ENCODE measurements around the gene NKD1.
"Not testable (repeated sequence)": the region's sequence is repeated elsewhere in the genome, so short reads cannot be mapped to it uniquely, and the experiment has no call there.

The NKD1 gene

GRCh38 chr16:50548125-50548908 lies at the start of gene NKD1:
Gene NKD1 (plus strand): TSS chr16:50548396. CDS start chr16:50548554, 158 bp downstream.
- DNase-seq (ENCODE audit: low read depth in 3 of 3), result peak; percentile 34 to 69 (median 50)

DNA sequence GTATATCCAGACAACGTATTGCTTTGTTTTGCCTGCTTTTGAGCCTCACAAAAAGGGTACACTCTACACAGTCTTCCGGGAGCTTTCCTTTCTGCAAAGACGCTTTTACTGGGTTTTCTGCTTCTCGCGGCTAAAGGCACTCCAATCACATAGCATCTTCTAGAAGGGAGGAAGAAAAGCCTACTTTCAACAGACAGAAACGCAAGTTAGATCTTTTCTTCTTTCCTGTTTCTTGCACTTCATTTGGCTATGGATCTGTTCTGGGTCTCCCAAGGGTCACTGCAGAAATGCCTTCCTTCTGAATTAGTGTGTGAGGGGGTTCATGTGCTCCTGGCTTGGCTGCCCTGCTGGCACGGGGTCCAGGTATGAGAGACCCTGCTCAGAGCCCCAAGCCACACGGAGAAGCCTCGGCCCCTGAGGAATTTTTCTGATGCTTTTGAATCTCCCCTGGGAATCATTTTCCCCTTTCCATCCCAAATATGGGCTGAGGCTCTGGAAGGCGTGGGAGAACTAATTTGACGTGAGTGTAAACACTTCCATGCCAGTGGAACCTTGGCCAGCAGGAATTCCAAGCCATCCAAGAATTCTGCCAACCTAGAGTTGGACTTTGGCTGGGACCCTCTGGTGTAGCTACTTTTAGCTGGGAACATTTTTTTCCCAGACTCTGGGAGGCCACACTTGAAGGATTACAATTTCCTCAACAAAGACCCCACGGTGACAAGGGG lies 49.6 kb upstream of the NKD1 start:
- DNase-seq (ENCODE audit: low read depth in 3 of 3), result no peak

- DNase-seq (ENCODE audit: low read depth in 3 of 3), result no peak
Observed at GRCh38 chr16:50499254-50499653, 48.9 kb upstream of the NKD1 start.

- DNase-seq (ENCODE audit: low read depth in 3 of 3), result no peak
Observed at GRCh38 chr16:50500171-50500874, 47.9 kb upstream of the NKD1 start.

- no peak for DNase-seq (ENCODE audit: low read depth in 3 of 3)
Observed at GRCh38 chr16:50501251-50501650, 46.9 kb upstream of the NKD1 start.

GRCh38 chr16:50501986-50502615 lies 46.1 kb upstream of the NKD1 start:
- DNase-seq (ENCODE audit: low read depth in 3 of 3), result no peak

DNA sequence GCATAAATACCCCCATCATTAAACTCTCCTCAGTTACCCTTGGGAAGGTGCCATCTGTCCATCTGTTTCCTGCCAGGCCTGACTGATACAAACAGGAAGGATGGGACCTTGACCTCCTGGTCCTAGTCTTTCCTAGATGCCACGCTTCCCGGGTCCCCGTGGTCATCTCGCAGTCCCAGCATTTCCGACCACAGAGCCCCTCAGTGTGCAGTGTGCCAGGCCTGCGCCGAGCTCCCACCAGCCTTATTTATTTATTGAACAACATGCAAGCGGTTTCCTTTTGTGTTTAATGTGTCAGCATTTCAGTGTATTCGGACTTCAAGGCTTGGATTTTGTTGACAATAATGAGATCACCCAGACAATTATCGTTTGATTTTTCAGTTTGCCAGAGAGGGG lies 45.6 kb upstream of the NKD1 start:
- no peak for DNase-seq (ENCODE audit: low read depth in 3 of 3)

DNA sequence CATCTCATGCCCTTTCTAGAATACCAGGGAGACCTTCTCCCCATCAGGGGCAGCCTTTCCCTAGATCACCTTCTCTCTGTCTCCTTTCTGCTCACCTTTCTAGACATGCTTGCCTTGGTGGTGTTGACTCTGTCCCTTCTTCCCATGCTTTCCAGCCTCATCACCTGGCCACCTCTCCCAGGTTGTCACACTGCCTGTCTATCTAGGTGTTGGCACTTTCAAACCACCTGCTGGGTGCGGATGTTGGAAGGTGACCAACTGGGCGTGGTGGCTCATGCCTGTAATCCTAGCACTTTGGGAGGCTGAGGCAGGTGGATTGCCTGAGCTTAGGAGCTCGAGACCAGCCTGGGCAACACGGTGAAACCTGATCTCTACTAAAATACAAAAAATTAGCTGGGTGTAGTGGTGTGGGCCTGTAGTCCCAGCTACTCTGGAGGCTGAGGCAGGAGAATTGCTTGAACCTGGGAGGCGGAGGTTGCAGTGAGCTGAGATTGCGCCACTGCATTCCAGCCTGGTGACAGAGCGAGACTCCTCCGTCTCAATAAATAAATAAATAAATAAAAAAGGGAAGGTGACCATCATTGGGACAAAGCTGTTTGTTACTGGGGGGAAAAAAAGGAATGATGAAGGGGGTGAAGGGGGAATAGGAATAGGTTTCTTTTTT lies 44.2 kb upstream of the NKD1 start:
- DNase-seq (ENCODE audit: low read depth in 3 of 3), result not testable (repeated sequence)

GRCh38 chr16:50505115-50505514 lies 43.1 kb upstream of the NKD1 start:
- no peak for DNase-seq (ENCODE audit: low read depth in 3 of 3)

GRCh38 chr16:50505714-50506542 lies 42.3 kb upstream of the NKD1 start:
- DNase-seq (ENCODE audit: low read depth in 3 of 3), result no peak

DNA sequence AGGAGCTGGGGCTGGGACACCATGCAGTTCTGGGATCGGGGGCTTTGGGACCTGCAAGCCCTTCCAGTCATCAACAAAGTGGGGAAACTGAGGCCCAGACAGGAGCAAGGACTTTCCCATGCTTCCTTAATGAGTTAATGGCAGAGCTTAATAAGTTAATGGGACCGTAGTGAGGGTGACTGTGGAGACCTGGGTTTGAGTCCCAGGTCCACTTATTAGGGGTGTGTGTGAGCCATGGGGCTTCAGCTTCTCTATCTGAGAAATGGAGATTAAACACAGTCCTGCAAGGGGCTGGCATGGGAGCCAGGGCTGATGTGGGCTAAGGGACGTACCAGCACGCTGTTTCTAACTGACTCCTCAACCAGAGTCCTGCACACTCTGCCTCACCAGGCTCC lies 41.7 kb upstream of the NKD1 start:
- DNase-seq (ENCODE audit: low read depth in 3 of 3), result no peak

DNA sequence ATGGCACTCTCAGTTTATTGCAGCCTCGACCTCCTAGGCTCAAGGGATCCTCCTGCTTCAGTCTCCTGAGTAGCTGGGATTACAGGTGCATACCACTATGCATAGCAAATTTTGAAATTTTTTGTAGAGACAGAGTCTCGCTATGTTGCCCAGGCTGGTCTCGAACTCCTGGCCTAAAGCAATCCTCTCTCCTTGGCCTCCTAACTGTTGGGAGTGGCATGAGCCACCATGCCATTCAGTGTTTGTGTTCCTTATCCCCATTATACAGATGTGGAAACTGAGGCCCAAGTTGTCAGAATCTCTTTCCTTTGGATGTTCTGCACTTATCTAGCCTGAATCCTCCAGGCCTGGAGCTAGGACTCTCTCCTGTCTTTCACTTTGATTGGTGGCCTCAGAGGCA lies 40.8 kb upstream of the NKD1 start:
- no peak for DNase-seq (ENCODE audit: low read depth in 3 of 3)

GRCh38 chr16:50509521-50510341 lies 38.5 kb upstream of the NKD1 start:
- peak; percentile 5 to 20 (median 20) for DNase-seq (ENCODE audit: low read depth in 3 of 3)

GRCh38 chr16:50515218-50515617 lies 33.0 kb upstream of the NKD1 start:
- DNase-seq (ENCODE audit: low read depth in 3 of 3), result no peak

GRCh38 chr16:50516401-50516800 lies 31.8 kb upstream of the NKD1 start:
- DNase-seq (ENCODE audit: low read depth in 3 of 3), result no peak

DNA sequence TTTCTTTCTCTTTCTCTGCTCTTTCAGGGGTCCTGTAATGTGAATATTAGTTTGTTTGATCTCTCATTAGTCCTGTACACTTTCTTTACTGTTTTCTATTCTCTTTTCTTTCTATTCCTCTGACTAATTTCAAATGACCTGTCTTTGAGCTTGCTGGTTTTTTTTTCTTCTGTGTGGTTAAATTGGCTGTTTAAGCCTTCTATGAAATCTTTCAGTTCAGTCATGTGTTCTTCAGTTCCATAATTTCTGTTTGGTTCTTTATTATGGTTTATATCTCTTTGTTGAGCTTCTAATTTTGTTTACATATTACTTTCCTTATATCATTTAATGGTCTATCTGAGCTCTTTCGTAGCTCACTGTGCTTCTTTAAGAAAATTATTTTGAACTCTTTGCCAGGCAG lies 31.3 kb upstream of the NKD1 start:
- DNase-seq (ENCODE audit: low read depth in 3 of 3), result no peak

DNA sequence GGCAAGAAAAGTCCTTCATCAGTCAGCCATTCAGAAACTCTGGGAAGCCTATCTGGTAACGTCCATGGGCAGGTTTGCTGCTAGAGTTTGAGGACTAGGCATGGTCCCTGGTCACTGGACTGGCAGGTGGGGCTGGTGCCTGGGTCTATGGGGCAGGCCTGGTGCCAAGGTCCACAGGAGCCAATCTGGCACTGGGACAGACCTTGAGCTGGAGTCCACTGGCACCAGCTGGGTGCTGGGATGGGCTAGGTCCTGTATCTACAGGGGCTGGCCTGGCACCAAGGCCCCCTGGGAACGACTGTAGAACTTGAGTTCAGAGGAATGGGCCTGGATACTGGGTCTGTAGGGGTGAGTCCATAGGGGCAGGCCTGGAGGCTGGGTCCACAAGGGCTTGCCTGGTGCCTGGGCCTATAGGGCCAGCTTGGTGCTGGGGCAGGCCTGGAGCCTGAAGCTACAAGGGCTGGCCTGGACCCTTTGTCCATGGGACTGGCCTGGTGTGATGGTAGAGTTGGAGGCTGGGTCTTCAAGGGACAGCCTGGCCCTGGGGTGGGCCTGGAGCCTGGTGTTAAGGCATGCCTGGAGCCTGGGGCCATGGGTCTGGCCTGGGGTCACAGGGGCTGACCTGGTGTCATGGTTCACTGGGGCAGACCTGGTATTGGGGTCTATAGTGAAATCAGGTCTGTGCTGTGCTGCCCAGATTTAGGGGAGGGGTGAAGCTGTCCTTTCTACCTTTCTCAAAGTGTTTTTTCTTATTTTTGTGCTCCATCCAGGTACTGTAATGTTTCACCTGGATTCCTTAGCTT lies 30.5 kb upstream of the NKD1 start:
- DNase-seq (ENCODE audit: low read depth in 3 of 3), result no peak

DNA sequence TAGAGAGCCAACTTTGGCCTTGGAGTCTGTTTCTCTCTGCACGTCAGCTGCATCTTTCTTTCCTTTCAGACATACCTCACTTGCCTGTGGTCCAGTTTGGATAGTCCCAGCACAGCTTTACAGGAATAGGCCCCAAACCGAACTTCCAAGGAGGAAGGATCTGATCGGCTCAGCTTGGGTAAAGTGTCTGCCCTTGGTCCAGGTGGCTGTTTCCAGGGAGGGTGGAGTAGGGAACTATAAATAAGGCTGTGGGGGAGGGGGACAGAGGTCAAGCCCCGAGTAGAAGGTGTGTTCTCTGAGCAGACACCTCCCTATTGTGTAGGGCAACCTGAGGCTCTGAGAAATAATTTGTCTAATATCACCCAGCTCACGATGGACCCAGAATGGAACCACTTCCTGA lies 29.2 kb upstream of the NKD1 start:
- DNase-seq (ENCODE audit: low read depth in 3 of 3), result no peak

- no peak for DNase-seq (ENCODE audit: low read depth in 3 of 3)
Observed at GRCh38 chr16:50519602-50520001, 28.6 kb upstream of the NKD1 start.

Measured in stimulated activated CD4-positive, alpha-beta T cell treated with anti-CD3 and anti-CD28 coated beads, TNF-alpha, amount 100 ng/mL, for 48 hours (primary cell).